Panc1 (cell line): ENCODE data around the gene PFKL.

ENCODE experiments used
- CTCF ChIP-seq: fragments of 450-650 bp; IDR thresholded peaks from 2 replicates; pipeline ENCODE4 v1.5.1; 2017; ENCODE audit warnings: mild to moderate bottlenecking
- REST ChIP-seq, 2 experiments: IDR thresholded peaks; 2 replicates each; pipeline ENCODE4 v1.6.1; 2011 to 2012; ENCODE audit warnings: low read depth in 2 of 2, control low read depth in 1 of 2, low read length in 1 of 2, mild to moderate bottlenecking in 1 of 2, moderate library complexity in 1 of 2; ENCODE audit not compliant: insufficient read depth in 1 of 2

GRCh38 chr21:44318489-44319285 lies 18.8 kb downstream of the PFKL start:
- TF ChIP-seq CTCF (no peak), REST (IDR thresholded peaks at IDR 0.05; ENCODE audit: insufficient read depth in 1 of 2, low read depth in 2 of 2, low read length in 1 of 2) (no peak)
